ENCODE data around the gene TIE1.

Gene TIE1

DNA sequence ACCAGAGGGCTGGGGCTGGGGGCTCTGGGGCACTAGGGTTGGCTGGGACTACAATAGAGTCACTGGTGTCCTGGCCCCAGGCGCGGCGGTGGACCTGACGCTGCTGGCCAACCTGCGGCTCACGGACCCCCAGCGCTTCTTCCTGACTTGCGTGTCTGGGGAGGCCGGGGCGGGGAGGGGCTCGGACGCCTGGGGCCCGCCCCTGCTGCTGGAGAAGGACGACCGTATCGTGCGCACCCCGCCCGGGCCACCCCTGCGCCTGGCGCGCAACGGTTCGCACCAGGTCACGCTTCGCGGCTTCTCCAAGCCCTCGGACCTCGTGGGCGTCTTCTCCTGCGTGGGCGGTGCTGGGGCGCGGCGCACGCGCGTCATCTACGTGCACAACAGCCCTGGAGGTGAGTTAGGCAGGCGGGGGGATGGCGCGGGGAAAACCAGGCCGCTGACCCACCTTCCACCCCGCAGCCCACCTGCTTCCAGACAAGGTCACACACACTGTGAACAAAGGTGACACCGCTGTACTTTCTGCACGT lies 4.1 kb downstream of the TIE1 start:
- TF ChIP-seq TOX (CRISPR knock-in tag; IDR thresholded peaks at IDR 0.05; ENCODE audit: borderline replicate concordance): no peak
- TF ChIP-seq PPARA (CRISPR knock-in tag; IDR thresholded peaks at IDR 0.05; ENCODE audit: borderline replicate concordance): no peak
- TF ChIP-seq RARB (CRISPR knock-in tag; IDR thresholded peaks at IDR 0.05): no peak
- ATAC-seq: no peak

DNA sequence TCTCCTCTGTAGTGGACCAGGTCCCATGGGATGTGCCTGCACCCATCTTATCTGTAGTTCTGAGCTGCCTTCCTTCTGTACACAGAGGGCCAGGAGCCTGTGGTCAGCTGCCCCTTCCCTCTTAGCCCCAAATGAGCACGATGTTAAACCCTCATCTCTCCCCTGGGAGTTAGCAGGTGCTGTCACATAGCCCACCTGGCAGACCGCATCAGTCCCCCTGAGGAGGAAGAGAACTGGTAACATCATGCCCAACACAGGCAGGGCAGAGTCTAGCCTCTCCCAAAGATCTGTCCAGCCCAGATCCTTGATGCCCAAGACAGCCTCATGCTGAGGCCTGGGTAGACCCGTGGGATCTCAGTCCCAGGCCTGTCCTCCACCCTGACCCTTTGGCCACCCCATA lies 4.7 kb downstream of the TIE1 start:
- TF ChIP-seq TOX (CRISPR knock-in tag; IDR thresholded peaks at IDR 0.05; ENCODE audit: borderline replicate concordance) (no peak), ZNF565 (CRISPR knock-in tag; conservative IDR thresholded peaks at IDR 0.05; ENCODE audit: low read depth) (no peak), ZFP3 (CRISPR knock-in tag; IDR thresholded peaks at IDR 0.05) (no peak), GLIS3 (CRISPR knock-in tag; IDR thresholded peaks at IDR 0.05) (no peak), OSR1 (CRISPR knock-in tag; IDR thresholded peaks at IDR 0.05) (no peak), RARB (CRISPR knock-in tag; IDR thresholded peaks at IDR 0.05) (no peak), ESRRG (CRISPR knock-in tag; IDR thresholded peaks at IDR 0.05) (no peak), TCF4 (CRISPR knock-in tag; IDR thresholded peaks at IDR 0.05; ENCODE audit: borderline replicate concordance) (no peak)
- TF ChIP-seq, protein P1, sequence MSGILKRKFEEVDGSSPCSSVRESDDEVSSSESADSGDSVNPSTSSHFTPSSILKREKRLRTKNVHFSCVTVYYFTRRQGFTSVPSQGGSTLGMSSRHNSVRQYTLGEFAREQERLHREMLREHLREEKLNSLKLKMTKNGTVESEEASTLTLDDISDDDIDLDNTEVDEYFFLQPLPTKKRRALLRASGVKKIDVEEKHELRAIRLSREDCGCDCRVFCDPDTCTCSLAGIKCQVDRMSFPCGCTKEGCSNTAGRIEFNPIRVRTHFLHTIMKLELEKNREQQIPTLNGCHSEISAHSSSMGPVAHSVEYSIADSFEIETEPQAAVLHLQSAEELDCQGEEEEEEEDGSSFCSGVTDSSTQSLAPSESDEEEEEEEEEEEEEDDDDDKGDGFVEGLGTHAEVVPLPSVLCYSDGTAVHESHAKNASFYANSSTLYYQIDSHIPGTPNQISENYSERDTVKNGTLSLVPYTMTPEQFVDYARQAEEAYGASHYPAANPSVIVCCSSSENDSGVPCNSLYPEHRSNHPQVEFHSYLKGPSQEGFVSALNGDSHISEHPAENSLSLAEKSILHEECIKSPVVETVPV (CRISPR knock-in tag; IDR thresholded peaks at IDR 0.05): no peak
- TF ChIP-seq, protein P2, sequence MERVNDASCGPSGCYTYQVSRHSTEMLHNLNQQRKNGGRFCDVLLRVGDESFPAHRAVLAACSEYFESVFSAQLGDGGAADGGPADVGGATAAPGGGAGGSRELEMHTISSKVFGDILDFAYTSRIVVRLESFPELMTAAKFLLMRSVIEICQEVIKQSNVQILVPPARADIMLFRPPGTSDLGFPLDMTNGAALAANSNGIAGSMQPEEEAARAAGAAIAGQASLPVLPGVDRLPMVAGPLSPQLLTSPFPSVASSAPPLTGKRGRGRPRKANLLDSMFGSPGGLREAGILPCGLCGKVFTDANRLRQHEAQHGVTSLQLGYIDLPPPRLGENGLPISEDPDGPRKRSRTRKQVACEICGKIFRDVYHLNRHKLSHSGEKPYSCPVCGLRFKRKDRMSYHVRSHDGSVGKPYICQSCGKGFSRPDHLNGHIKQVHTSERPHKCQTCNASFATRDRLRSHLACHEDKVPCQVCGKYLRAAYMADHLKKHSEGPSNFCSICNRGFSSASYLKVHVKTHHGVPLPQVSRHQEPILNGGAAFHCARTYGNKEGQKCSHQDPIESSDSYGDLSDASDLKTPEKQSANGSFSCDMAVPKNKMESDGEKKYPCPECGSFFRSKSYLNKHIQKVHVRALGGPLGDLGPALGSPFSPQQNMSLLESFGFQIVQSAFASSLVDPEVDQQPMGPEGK (CRISPR knock-in tag; IDR thresholded peaks at IDR 0.05; ENCODE audit: borderline replicate concordance): no peak
- TF ChIP-seq, protein P3, sequence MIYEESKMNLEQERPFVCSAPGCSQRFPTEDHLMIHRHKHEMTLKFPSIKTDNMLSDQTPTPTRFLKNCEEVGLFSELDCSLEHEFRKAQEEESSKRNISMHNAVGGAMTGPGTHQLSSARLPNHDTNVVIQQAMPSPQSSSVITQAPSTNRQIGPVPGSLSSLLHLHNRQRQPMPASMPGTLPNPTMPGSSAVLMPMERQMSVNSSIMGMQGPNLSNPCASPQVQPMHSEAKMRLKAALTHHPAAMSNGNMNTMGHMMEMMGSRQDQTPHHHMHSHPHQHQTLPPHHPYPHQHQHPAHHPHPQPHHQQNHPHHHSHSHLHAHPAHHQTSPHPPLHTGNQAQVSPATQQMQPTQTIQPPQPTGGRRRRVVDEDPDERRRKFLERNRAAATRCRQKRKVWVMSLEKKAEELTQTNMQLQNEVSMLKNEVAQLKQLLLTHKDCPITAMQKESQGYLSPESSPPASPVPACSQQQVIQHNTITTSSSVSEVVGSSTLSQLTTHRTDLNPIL (CRISPR knock-in tag; IDR thresholded peaks at IDR 0.05; ENCODE audit: low read depth): no peak
- TF ChIP-seq, protein P4, sequence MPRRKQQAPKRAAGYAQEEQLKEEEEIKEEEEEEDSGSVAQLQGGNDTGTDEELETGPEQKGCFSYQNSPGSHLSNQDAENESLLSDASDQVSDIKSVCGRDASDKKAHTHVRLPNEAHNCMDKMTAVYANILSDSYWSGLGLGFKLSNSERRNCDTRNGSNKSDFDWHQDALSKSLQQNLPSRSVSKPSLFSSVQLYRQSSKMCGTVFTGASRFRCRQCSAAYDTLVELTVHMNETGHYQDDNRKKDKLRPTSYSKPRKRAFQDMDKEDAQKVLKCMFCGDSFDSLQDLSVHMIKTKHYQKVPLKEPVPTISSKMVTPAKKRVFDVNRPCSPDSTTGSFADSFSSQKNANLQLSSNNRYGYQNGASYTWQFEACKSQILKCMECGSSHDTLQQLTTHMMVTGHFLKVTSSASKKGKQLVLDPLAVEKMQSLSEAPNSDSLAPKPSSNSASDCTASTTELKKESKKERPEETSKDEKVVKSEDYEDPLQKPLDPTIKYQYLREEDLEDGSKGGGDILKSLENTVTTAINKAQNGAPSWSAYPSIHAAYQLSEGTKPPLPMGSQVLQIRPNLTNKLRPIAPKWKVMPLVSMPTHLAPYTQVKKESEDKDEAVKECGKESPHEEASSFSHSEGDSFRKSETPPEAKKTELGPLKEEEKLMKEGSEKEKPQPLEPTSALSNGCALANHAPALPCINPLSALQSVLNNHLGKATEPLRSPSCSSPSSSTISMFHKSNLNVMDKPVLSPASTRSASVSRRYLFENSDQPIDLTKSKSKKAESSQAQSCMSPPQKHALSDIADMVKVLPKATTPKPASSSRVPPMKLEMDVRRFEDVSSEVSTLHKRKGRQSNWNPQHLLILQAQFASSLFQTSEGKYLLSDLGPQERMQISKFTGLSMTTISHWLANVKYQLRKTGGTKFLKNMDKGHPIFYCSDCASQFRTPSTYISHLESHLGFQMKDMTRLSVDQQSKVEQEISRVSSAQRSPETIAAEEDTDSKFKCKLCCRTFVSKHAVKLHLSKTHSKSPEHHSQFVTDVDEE (CRISPR knock-in tag; IDR thresholded peaks at IDR 0.05): no peak
- ATAC-seq: no peak

DNA sequence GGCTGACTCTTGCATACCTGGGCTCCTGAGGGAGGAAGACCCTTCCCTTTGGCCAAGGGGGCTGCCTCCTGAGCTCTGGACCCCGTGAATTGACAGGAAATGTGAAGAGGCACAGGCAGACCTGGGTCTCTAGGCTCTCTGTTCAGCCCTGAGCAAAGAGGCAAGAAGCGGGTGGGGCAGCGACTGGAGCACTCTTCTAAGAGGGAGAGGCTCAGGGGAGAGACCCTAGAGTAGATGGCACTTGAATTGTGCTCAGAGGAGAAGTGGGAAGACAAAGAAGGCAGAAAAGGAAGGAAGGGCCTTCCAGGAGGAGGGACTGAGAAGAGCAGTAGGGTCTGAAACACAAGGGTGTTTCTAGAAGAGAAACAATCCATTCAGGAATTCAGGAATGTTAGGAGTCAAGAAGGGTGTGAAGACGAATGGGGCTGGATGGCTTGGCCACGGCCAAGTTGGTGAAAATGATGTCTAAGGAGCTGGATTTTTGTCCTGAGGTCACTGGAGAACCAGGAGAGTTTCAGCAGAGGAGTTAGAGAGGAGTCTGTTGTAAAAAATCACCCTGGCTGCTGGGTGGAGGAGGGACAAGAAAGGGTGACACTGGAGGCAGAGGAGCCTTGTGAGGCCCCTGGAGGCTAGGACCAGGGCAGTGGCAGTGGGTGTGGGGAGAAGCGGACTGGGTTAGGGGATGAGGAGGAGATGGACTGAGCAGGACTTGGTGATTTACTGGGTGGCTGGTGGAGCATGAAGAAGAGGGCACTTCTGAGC lies 5.3 kb downstream of the TIE1 start:
- no peak for ATAC-seq

More for the DNA sequence above, 5.3 kb downstream of the TIE1 start:
- TF ChIP-seq PPARA (CRISPR knock-in tag; IDR thresholded peaks at IDR 0.05; ENCODE audit: borderline replicate concordance) (no peak), TCF4 (CRISPR knock-in tag; IDR thresholded peaks at IDR 0.05; ENCODE audit: borderline replicate concordance) (no peak), ISL1 (CRISPR knock-in tag; IDR thresholded peaks at IDR 0.05) (no peak), ZC3H10 (CRISPR knock-in tag; IDR thresholded peaks at IDR 0.05) (no peak), BACH2 (CRISPR knock-in tag; IDR thresholded peaks at IDR 0.05; ENCODE audit: borderline replicate concordance) (no peak), ESRRG (CRISPR knock-in tag; IDR thresholded peaks at IDR 0.05) (no peak), CSDC2 (CRISPR knock-in tag; IDR thresholded peaks at IDR 0.05) (no peak), RARB (CRISPR knock-in tag; IDR thresholded peaks at IDR 0.05) (no peak), GLIS3 (CRISPR knock-in tag; IDR thresholded peaks at IDR 0.05) (no peak), ZNF8 (CRISPR knock-in tag; IDR thresholded peaks at IDR 0.05) (no peak), ZNF70 (CRISPR knock-in tag; IDR thresholded peaks at IDR 0.05) (no peak), ARNTL (CRISPR knock-in tag; IDR thresholded peaks at IDR 0.05; ENCODE audit: borderline replicate concordance, low read depth) (no peak)
- TF ChIP-seq, protein P2 (CRISPR knock-in tag; IDR thresholded peaks at IDR 0.05; ENCODE audit: borderline replicate concordance): no peak

Data from SK-N-SH treated with all-trans-retinoic acid at 6 μM for 48 hours (cell line).